Stimulated activated CD4-positive, alpha-beta T cell treated with anti-CD3 and anti-CD28 coated beads, TNF-alpha, amount 100 ng/mL, for 4 hours (primary cell): ENCODE measurements around the gene PCDHGA1.

Experiments
- DNase-seq, 3 experiments: peaks; one replicate each; pipeline ENCODE4 v3.0.0-alpha.2; 2020; ENCODE audit warnings: low read depth in 3 of 3

PCDHGA1 gene

DNA sequence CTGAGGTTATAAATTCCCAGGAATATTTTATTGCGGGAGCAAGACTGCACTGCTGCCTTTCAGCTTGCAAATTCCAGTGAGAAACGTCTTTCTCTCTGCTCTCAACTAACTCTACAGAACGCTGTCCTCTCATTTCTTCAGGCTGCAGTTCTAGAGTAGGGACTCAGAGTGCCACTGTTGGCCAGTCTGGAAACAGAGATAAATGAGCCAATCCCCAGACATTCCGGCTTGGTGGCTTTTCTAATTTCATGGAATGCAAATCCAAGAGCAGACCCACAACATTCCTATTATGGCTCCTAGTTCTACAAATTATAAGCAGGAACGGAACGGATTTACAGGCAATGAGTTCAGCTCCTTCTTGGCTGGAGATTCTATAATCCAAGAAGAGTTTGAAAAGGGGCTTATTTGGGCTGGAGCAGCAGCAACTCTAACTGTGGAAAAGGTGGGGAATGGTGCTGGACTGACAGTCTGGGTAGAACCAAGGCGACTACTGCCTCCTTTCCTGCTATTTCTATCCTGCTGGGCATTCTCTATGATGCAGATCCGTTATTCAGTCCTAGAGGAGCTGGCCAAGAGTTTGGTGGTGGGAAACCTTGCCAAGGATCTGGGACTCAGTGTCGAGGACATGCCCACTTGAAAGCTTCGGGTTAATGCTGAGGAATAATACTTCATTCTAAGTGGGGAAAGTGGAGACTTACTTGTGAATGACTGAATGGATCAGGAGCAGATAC is 109.3 kb downstream of the PCDHGA1 start:
- no peak for DNase-seq

DNA sequence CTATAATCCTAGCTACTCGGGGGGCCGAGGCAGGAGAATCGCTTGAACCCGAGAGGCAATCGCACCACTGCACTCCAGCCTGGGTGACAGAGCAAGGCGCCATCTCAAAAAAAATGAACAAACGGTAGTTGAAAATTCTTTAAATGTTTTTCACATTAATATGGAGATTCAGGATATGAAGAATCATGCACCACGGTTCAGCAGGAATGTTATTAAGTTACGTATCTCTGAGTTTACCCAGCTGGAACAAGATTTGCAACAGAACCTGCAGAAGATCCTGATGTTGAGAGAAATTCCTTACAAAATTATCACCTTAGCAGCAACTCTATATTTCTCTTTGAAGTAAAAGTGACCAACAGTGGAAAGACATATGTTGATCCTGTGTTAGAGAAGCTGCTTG is 110.0 kb downstream of the PCDHGA1 start:
- no peak for DNase-seq

DNA sequence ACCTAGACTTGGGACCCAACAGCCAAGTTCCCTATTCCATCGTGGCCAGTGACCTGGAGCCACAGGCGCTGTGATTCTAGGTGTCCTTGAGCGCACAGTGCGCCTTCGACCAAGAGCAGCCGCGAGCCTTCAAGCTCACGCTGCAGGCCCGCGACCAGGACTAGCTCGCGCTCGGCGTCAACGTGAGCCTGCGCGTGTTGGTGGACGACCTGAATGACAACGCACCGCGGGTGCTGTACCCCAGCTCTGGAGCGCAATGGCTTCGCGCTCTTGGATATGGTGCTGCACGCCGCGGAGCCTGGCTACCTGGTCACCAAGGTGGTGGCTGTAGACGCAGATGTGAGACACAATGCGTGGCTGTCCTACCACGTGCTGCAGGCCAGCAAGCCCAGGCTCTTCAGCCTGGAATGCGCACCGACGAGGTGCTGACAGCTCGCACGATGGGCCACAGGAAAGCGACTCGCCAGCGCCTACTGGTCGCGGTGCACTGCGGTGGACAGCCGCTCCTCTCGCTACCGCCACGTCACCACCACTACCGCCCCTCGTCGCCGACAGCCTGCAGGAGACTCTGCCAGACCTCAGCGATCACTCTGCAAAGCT is 111.4 kb downstream of the PCDHGA1 start:
- no peak for DNase-seq

DNA sequence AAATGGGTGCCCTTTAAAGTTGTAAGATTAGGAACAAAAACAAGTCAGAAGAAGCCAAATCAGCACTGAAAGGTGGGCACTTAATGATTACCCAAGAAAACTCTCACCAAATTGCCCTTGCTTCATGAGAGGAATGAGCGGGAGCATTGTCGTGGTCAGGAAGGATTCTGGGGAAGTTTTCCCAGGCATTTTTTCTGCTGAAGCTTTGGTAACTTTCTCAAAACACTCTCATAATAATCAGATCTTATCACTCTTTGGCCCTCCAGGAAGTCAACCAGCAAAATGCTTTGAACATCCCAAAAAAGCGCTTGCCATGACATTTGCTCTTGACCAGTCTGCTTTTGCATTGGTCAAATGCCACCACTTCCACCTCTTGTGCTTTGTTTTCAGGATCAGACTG is 135.0 kb downstream of the PCDHGA1 start:
- no peak for DNase-seq

DNA sequence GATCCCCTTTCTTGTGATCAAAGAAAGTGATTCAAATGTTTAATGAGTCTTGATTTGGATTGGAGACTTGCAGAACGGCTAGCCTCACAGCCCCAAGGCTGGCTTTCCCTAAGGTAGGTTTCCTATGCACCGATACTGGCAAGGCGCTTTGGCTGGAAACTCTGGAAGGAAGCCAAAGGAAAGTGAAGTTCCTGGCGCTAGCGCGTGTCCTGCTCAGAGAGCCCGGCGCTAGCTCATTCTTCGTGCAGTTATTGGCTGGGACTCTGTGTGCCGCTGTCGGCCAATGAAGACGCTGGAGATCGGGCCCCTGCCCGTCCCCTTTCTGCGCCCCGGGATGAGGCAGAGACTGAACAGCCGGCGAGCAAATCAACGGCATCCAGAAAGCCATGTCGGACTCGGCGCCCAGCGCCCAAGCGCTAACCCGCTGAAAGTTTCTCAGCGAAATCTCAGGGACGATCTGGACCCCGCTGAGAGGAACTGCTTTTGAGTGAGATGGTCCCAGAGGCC is 145.4 kb downstream of the PCDHGA1 start, which contains the start of gene PCDHGC3:
Gene PCDHGC3 (plus strand): TSS at position 342 of the 507 bp plus-strand sequence. CDS start 151 bp downstream, at position 493.
- DNase-seq: no peak

DNA sequence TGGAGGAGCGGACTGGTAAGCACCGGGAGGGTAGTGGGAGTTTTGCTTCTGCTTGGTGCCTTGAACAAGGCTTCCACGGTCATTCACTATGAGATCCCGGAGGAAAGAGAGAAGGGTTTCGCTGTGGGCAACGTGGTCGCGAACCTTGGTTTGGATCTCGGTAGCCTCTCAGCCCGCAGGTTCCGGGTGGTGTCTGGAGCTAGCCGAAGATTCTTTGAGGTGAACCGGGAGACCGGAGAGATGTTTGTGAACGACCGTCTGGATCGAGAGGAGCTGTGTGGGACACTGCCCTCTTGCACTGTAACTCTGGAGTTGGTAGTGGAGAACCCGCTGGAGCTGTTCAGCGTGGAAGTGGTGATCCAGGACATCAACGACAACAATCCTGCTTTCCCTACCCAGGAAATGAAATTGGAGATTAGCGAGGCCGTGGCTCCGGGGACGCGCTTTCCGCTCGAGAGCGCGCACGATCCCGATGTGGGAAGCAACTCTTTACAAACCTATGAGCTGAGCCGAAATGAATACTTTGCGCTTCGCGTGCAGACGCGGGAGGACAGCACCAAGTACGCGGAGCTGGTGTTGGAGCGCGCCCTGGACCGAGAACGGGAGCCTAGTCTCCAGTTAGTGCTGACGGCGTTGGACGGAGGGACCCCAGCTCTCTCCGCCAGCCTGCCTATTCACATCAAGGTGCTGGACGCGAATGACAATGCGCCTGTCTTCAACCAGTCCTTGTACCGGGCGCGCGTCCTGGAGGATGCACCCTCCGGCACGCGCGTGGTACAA is 146.0 kb downstream of the PCDHGA1 start:
- DNase-seq: no peak

DNA sequence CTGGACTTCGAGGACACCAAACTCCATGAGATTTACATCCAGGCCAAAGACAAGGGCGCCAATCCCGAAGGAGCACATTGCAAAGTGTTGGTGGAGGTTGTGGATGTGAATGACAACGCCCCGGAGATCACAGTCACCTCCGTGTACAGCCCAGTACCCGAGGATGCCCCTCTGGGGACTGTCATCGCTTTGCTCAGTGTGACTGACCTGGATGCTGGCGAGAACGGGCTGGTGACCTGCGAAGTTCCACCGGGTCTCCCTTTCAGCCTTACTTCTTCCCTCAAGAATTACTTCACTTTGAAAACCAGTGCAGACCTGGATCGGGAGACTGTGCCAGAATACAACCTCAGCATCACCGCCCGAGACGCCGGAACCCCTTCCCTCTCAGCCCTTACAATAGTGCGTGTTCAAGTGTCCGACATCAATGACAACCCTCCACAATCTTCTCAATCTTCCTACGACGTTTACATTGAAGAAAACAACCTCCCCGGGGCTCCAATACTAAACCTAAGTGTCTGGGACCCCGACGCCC is 146.8 kb downstream of the PCDHGA1 start:
- DNase-seq: no peak

DNA sequence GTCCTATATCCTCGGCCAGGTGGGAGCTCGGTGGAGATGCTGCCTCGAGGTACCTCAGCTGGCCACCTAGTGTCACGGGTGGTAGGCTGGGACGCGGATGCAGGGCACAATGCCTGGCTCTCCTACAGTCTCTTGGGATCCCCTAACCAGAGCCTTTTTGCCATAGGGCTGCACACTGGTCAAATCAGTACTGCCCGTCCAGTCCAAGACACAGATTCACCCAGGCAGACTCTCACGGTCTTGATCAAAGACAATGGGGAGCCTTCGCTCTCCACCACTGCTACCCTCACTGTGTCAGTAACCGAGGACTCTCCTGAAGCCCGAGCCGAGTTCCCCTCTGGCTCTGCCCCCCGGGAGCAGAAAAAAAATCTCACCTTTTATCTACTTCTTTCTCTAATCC is 147.5 kb downstream of the PCDHGA1 start:
- no peak for DNase-seq

DNA sequence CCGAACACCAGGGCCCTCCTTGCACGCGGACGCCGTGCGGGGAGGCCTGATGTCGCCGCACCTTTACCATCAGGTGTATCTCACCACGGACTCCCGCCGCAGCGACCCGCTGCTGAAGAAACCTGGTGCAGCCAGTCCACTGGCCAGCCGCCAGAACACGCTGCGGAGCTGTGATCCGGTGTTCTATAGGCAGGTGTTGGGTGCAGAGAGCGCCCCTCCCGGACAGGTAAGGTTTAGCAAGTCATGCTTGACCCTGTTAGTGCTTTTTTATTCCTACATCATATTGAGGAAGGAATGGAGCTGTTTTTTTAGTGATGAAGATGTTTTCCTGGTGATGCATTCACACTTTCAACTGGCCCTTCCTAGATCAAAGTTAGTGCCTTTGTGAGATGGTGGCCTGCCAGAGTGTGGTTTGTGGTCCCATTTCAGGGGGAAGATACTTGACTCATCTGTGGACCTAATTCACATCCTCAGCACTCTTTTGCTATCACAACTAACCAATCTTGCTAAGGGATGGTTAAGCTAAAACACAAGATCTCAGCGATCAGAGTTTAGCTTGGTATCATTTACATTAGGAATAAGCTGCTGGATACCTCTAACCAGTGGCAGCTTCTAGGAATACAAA is 148.1 kb downstream of the PCDHGA1 start:
- no peak for DNase-seq

DNA sequence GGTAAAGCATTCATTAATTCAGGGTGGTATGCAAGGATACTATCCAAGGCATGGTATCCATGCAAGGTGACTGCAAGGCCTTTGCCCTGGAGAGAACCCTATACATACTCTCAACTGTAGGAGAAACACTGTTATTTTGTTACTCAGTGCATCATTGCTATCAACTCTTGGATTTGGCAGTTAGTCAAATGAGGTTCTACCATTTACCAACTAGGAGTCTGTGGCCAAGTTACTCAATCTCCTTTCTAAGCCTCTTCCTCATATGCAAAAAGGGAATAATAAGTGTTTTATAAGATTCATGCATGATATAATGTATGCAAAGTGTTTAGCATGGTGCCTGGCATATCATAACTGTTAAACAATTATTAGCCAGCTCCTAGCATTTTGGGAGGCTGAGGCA is 149.5 kb downstream of the PCDHGA1 start:
- DNase-seq: no peak

DNA sequence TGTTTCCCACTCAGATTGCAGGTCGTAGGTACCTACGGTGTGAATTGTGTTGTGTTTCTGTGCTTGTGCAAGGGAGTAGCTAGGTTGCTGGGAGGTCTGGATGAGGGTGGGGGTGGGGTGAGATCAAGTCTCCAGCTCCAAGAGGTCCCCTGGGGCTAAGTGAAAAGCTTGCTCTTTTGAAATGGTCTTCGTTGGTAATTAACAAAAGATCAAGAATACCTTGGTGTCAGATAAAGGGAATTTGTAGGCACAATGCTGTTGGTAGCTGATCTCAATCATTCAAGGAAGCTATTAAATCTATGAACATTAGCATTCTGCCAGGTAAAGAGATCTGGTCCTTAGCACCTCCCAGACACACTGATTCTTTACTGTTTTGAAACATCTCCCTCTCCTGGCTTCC is 153.6 kb downstream of the PCDHGA1 start:
- DNase-seq: no peak

DNA sequence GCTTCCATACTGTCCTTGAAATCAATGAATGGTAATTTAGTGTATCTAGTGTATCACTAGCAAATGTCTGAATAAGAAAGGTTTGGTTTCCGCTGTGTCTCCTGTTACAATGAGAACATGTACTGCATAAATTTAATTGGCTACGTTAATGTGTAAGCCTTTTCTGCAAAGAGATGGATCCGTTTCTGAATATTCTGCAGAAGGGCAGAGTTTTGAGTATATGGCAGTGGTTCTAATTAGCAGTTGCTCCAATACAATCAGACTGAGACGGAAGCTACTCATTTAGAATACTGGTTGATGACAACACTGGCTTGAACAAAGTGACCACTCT is 154.0 kb downstream of the PCDHGA1 start:
- no peak for DNase-seq

DNA sequence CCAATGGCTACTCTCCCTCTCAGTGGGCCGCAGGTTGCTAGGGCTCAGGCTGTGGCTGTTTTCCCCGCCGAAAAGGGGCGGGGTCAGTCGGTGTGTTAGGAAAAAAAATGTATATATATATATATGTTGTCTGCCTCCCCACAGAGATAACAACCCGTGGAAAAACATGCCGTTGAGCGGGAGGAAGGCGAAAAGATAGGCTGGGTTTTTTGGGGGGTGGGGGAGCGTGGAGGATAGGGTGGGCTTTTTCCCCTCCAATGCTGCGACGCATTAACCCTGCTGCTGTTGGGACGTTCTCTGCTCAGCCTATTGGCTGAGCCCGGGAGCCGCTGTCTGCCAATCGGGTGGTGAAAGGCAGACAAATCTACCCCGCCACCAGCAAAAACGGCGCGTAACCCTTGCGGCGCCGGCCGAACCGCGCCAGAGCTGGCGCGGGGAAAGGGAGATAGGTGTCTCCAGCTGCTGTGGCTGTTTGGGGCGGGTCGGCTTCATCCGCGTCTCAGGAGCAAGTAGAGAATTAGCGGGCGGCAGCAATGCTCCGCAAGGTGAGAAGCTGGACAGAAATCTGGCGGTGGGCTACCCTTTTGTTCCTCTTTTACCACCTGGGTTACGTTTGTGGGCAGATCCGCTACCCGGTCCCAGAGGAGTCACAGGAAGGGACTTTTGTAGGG is 154.5 kb downstream of the PCDHGA1 start, which contains the start of gene PCDHGC4:
Gene PCDHGC4 (plus strand): TSS at position 390 of the 671 bp plus-strand sequence. CDS start 144 bp downstream, at position 534.
- no peak for DNase-seq

DNA sequence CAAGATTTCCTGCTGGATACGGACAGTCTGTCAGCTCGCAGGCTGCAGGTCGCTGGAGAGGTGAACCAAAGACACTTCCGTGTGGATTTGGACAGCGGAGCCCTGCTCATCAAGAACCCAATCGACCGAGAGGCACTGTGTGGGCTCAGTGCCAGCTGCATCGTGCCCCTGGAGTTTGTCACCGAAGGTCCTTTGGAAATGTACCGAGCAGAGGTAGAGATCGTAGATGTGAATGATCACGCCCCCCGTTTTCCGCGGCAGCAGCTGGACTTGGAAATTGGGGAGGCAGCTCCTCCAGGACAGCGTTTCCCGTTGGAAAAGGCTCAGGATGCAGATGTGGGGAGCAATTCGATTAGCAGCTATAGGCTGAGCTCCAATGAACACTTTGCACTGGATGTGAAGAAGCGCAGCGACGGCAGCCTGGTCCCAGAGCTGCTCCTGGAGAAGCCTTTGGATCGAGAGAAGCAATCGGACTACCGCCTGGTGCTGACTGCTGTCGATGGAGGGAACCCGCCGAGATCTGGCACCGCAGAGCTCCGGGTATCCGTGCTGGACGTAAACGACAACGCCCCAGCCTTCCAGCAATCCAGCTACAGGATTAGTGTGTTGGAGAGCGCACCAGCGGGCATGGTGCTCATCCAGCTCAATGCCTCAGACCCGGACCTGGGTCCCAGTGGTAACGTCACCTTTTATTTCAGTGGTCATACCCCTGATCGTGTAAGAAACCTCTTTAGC is 155.2 kb downstream of the PCDHGA1 start:
- DNase-seq: no peak

DNA sequence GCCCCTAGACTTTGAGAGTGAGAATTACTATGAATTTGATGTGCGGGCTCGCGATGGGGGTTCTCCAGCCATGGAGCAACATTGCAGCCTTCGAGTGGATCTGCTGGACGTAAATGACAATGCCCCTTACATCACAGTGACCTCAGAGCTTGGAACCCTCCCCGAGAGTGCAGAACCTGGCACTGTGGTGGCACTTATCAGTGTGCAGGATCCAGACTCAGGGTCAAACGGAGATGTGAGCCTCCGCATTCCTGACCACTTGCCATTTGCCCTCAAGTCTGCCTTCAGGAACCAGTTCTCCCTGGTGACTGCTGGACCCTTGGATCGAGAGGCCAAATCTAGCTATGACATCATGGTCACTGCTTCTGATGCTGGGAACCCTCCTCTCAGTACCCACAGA is 155.8 kb downstream of the PCDHGA1 start:
- no peak for DNase-seq

DNA sequence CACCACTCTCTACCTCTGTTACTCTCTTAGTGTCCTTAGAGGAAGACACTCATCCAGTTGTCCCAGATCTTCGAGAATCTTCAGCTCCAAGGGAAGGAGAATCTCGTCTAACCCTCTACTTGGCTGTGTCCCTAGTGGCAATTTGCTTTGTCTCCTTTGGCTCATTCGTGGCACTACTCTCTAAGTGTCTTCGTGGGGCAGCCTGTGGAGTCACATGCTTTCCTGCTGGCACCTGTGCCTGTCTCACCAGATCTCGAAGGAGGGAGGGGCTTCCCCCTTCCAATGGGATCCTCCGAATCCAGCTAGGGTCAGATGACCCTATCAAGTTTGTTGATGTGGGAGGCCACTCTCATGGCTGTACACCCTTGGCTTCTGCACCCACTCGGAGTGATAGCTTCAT is 156.8 kb downstream of the PCDHGA1 start:
- DNase-seq: no peak

DNA sequence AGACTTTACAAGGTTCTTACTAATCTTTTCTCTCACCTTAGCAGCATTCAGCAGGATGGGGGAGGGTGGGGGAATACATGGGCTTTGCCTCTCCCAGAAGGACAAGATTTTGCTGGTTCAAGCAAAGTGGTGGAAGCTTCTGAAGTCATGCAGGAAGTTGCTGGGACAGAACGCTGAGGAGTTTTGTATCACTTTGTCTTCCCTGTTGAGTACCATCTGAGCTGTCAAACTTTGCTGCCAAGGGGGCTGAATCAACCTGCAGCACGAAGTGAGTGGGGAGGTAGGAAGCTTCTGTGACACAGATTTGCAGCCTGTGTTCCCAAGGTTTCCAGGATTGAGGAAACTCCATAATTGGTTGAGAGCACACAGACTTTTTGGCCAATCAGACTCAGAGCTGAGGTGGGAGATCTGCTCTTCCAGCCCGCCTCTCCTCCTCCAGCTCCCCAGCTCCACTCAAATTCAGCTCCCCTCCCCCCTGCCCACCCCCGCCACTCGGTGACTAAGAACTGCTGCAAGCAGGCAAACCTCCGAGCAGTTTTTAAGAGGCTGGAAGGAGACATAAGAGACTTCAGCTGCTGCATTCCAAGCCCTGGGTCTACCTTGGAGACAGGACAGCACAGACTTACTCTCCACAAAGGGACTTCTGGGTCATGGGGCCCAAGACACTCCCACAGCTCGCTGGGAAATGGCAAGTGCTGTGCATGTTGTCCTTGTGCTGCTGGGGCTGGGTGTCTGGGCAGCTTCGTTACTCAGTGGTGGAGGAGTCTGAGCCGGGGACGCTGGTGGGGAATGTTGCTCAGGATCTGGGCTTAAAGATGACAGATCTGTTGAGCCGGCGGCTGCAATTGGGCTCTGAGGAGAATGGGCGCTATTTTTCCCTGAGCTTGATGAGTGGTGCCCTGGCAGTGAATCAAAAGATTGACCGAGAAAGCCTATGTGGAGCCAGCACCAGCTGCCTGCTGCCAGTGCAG is 158.6 kb downstream of the PCDHGA1 start, which contains the start of gene PCDHGC5:
Gene PCDHGC5 (plus strand): TSS at position 491 of the 971 bp plus-strand sequence. CDS start 160 bp downstream, at position 651.
- DNase-seq: no peak

DNA sequence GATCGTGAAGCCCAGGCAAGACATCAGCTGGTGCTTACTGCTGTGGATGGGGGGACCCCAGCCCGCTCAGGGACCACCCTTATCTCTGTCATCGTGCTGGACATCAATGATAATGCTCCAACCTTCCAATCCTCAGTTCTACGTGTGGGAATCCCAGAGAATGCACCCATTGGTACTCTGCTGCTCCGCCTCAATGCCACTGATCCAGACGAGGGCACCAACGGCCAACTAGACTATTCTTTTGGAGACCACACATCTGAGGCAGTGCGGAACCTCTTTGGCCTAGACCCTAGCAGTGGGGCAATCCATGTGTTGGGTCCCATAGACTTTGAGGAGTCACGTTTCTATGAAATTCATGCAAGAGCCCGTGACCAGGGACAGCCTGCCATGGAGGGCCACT is 159.5 kb downstream of the PCDHGA1 start:
- DNase-seq: no peak

DNA sequence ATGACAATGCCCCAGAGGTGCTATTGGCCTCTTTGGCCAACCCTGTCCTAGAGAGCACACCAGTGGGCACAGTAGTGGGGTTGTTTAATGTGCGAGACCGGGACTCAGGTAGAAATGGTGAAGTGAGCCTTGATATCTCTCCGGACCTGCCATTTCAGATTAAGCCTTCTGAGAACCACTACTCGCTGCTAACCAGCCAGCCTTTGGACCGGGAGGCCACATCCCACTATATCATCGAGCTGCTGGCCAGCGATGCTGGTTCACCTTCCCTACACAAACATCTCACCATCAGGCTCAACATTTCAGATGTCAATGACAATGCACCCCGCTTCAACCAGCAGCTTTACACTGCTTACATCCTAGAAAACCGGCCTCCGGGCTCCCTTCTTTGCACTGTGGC is 160.0 kb downstream of the PCDHGA1 start:
- DNase-seq: no peak
